ENCODE data around the gene FBXL17. TPM values are rescaled to one million over a fixed set of nuclear protein-coding genes. Genes with fewer than 3 reads are reported as not detected.

The FBXL17 gene
- total and polyA plus RNA-seq, 2 donors (not counting 1 experiment from before 2014, with no cell fraction given), result 7.3 to 40.3 TPM

GRCh38 chr5:107878661-107879060, 503.2 kb downstream of the FBXL17 start:
- Histone ChIP-seq H3K9ac (ENCODE audit: low read length) (no peak overlapping the region), H3K27ac (ENCODE audit: low read length in 2 of 2) (no peak overlapping the region), H3K79me2 (ENCODE audit: control insufficient read depth, insufficient read depth, low read length) (no peaks in the 10 kb centered on the region), H3K4me2 (replicated peaks; ENCODE audit: low read depth, low read length, poor library complexity, severe bottlenecking) (no peak overlapping the region), H3K27me3 (replicated peaks in 1 of 4; ENCODE audit: control extremely low read depth in 1 of 4, control insufficient read depth in 3 of 4, insufficient read depth in 4 of 4, low read length in 3 of 4) (no peaks in the 10 kb centered on the region), H3K36me3 (replicated peaks in 1 of 2; ENCODE audit: control extremely low read depth in 1 of 2, control insufficient read depth in 1 of 2, extremely low read depth in 1 of 2, insufficient read depth in 2 of 2, low read length in 1 of 2) (peaks cover 0 to 2% of the 10 kb centered on the region in 2 experiments), H3K4me3 (ENCODE audit: control extremely low read depth in 1 of 5, extremely low read depth in 1 of 5, insufficient read depth in 1 of 5, low read depth in 2 of 5, low read length in 4 of 5) (no peak overlapping the region), H3K9me3 (ENCODE audit: control extremely low read depth in 1 of 3, control insufficient read depth in 2 of 3, insufficient read depth in 1 of 3, low read length in 2 of 3) (no peaks in the 10 kb centered on the region), H3K4me1 (ENCODE audit: control insufficient read depth in 2 of 2, insufficient read depth in 2 of 2, low read length in 2 of 2) (no peaks in the 10 kb centered on the region), H2AFZ (ENCODE audit: insufficient read depth, low read depth, low read length, poor library complexity, severe bottlenecking) (no peak overlapping the region), H4K20me1 (ENCODE audit: control insufficient read depth, insufficient read depth, low read length, poor library complexity, severe bottlenecking) (no peaks in the 10 kb centered on the region)
- ChIA-PET POLR2A (no interaction called here), CTCF (no interaction called here)
- 94% methylated on average over 4 of the region's 4 CpGs for WGBS (ENCODE audit: insufficient coverage)
- H3K27ac Mint-ChIP-seq, result no peak overlapping the region
- DNase-seq (no peak), ATAC-seq (ENCODE audit: low read depth) (no peak)
- intact Hi-C loops (cut with micrococcal nuclease), result no loop called here
- no peaks in the 10 kb centered on the region for H3K9me3 Mint-ChIP-seq (ENCODE audit: insufficient read depth)
- no peak for TF ChIP-seq CTCF (IDR thresholded peaks at IDR 0.05)
- no peaks in the 10 kb centered on the region for H3K4me1 Mint-ChIP-seq
- no peak overlapping the region for H3K4me3 Mint-ChIP-seq
- H3K27me3 Mint-ChIP-seq, result no peaks in the 10 kb centered on the region

GRCh38 chr5:107876906-107877305, 505.0 kb downstream of the FBXL17 start:
- no peak overlapping the region for H3K4me3 ChIP-seq (ENCODE audit: control extremely low read depth in 1 of 5, extremely low read depth in 1 of 5, insufficient read depth in 1 of 5, low read depth in 2 of 5, low read length in 4 of 5)
- no peaks in the 10 kb centered on the region for H3K27me3 ChIP-seq (replicated peaks in 1 of 4; ENCODE audit: control extremely low read depth in 1 of 4, control insufficient read depth in 3 of 4, insufficient read depth in 4 of 4, low read length in 3 of 4)
- no peak overlapping the region for H2AFZ ChIP-seq (ENCODE audit: insufficient read depth, low read depth, low read length, poor library complexity, severe bottlenecking)
- ChIA-PET POLR2A (no interaction called here), CTCF (no interaction called here)
- no peak overlapping the region for H3K9ac ChIP-seq (ENCODE audit: low read length)
- H3K36me3 ChIP-seq (replicated peaks in 1 of 2; ENCODE audit: control extremely low read depth in 1 of 2, control insufficient read depth in 1 of 2, extremely low read depth in 1 of 2, insufficient read depth in 2 of 2, low read length in 1 of 2), result peaks cover 0 to 2% of the 10 kb centered on the region in 2 experiments
- no peak overlapping the region for H3K4me2 ChIP-seq (replicated peaks; ENCODE audit: low read depth, low read length, poor library complexity, severe bottlenecking)
- Mint-ChIP-seq H3K4me1 (no peaks in the 10 kb centered on the region), H3K27me3 (no peaks in the 10 kb centered on the region), H3K4me3 (no peak overlapping the region), H3K27ac (no peak overlapping the region), H3K9me3 (ENCODE audit: insufficient read depth) (no peaks in the 10 kb centered on the region)
- H3K79me2 ChIP-seq (ENCODE audit: control insufficient read depth, insufficient read depth, low read length), result no peaks in the 10 kb centered on the region
- no peaks in the 10 kb centered on the region for H4K20me1 ChIP-seq (ENCODE audit: control insufficient read depth, insufficient read depth, low read length, poor library complexity, severe bottlenecking)
- H3K4me1 ChIP-seq (ENCODE audit: control insufficient read depth in 2 of 2, insufficient read depth in 2 of 2, low read length in 2 of 2), result no peaks in the 10 kb centered on the region
- no peak overlapping the region for H3K27ac ChIP-seq (ENCODE audit: low read length in 2 of 2)
- intact Hi-C loops (cut with micrococcal nuclease), result no loop called here
- H3K9me3 ChIP-seq (ENCODE audit: control extremely low read depth in 1 of 3, control insufficient read depth in 2 of 3, insufficient read depth in 1 of 3, low read length in 2 of 3), result no peaks in the 10 kb centered on the region
- no peak for TF ChIP-seq CTCF (IDR thresholded peaks at IDR 0.05)
- TF ChIP-seq EZH2 (IDR thresholded peaks at IDR 0.05; ENCODE audit: borderline replicate concordance, insufficient read depth, low read depth, low read length, poor library complexity, severe bottlenecking), result no peak
- DNase-seq (no peak), ATAC-seq (ENCODE audit: low read depth) (no peak)
- WGBS (ENCODE audit: insufficient coverage), result 100% methylated on average over 1 of the region's 6 CpGs
